ENCODE measurements around the gene HNRNPF.

The HNRNPF gene

GRCh38 chr10:43351301-43351700 lies 57.7 kb downstream of the HNRNPF start:
- Histone ChIP-seq H4K20me1 (ENCODE audit: control insufficient read depth, insufficient read depth, low read depth, low read length) (no peaks in the 10 kb centered on the region), H3F3A (ENCODE audit: control insufficient read depth, insufficient read depth) (no peaks in the 10 kb centered on the region), H3K4me3 (ENCODE audit: low read length) (no peak overlapping the region), H3K9me2 (replicated peaks; ENCODE audit: control insufficient read depth, low read length) (no peaks in the 10 kb centered on the region), H3K27me3 (ENCODE audit: control insufficient read depth, low read length) (peaks cover 13% of the 10 kb centered on the region), H3K9me3 (ENCODE audit: control insufficient read depth, insufficient read depth, low read length) (no peaks in the 10 kb centered on the region), H3K27ac (ENCODE audit: low read depth, low read length) (no peak overlapping the region), H3K36me3 (ENCODE audit: control insufficient read depth, low read length) (no peaks in the 10 kb centered on the region), H3K4me1 (ENCODE audit: control insufficient read depth, low read length) (peaks cover 9% of the 10 kb centered on the region), H3K79me2 (ENCODE audit: control insufficient read depth, low read length) (no peaks in the 10 kb centered on the region), H3K4me2 (ENCODE audit: low read length) (no peak overlapping the region)
- no peak for TF ChIP-seq EZH2phosphoT487 (IDR thresholded peaks at IDR 0.05; ENCODE audit: borderline replicate concordance, low read length)
- TF ChIP-seq CTCF (IDR thresholded peaks at IDR 0.05; ENCODE audit: low read depth, low read length, poor library complexity, severe bottlenecking), result no peak

- no peak for TF ChIP-seq CTCF (IDR thresholded peaks at IDR 0.05; ENCODE audit: low read depth, low read length, poor library complexity, severe bottlenecking)
- Histone ChIP-seq H3K79me2 (ENCODE audit: control insufficient read depth, low read length) (no peaks in the 10 kb centered on the region), H3K9me2 (replicated peaks; ENCODE audit: control insufficient read depth, low read length) (no peaks in the 10 kb centered on the region), H3K36me3 (ENCODE audit: control insufficient read depth, low read length) (no peaks in the 10 kb centered on the region), H4K20me1 (ENCODE audit: control insufficient read depth, insufficient read depth, low read depth, low read length) (no peaks in the 10 kb centered on the region), H3K27ac (ENCODE audit: low read depth, low read length) (no peak overlapping the region), H3K9me3 (ENCODE audit: control insufficient read depth, insufficient read depth, low read length) (no peaks in the 10 kb centered on the region), H3K4me1 (ENCODE audit: control insufficient read depth, low read length) (peaks cover 9% of the 10 kb centered on the region), H3K4me2 (ENCODE audit: low read length) (no peak overlapping the region), H3K27me3 (ENCODE audit: control insufficient read depth, low read length) (peaks cover 13% of the 10 kb centered on the region), H3F3A (ENCODE audit: control insufficient read depth, insufficient read depth) (no peaks in the 10 kb centered on the region), H3K4me3 (ENCODE audit: low read length) (no peak overlapping the region)
These were observed 58.3 kb downstream of the HNRNPF start for GRCh38 chr10:43350686-43351085.

- no peak overlapping the region for H3K4me2 ChIP-seq (ENCODE audit: low read length)
- TF ChIP-seq EZH2phosphoT487 (IDR thresholded peaks at IDR 0.05; ENCODE audit: borderline replicate concordance, low read length), result no peak
- no peak for TF ChIP-seq CTCF (IDR thresholded peaks at IDR 0.05; ENCODE audit: low read depth, low read length, poor library complexity, severe bottlenecking)
- H3K9me3 ChIP-seq (ENCODE audit: control insufficient read depth, insufficient read depth, low read length), result no peaks in the 10 kb centered on the region
- H3K36me3 ChIP-seq (ENCODE audit: control insufficient read depth, low read length), result no peaks in the 10 kb centered on the region
- no peak overlapping the region for H3K4me3 ChIP-seq (ENCODE audit: low read length)
- no peaks in the 10 kb centered on the region for H4K20me1 ChIP-seq (ENCODE audit: control insufficient read depth, insufficient read depth, low read depth, low read length)
- peaks cover 13% of the 10 kb centered on the region for H3K27me3 ChIP-seq (ENCODE audit: control insufficient read depth, low read length)
- H3K27ac ChIP-seq (ENCODE audit: low read depth, low read length), result no peak overlapping the region
- no peaks in the 10 kb centered on the region for H3F3A ChIP-seq (ENCODE audit: control insufficient read depth, insufficient read depth)
- peaks cover 9% of the 10 kb centered on the region for H3K4me1 ChIP-seq (ENCODE audit: control insufficient read depth, low read length)
- H3K9me2 ChIP-seq (replicated peaks; ENCODE audit: control insufficient read depth, low read length), result no peaks in the 10 kb centered on the region
- no peaks in the 10 kb centered on the region for H3K79me2 ChIP-seq (ENCODE audit: control insufficient read depth, low read length)
These were observed 58.8 kb downstream of the HNRNPF start for GRCh38 chr10:43350156-43350555.

All from DOHH2 (cell line).